ENCODE measurements around the gene SLC6A11.

Gene SLC6A11

DNA sequence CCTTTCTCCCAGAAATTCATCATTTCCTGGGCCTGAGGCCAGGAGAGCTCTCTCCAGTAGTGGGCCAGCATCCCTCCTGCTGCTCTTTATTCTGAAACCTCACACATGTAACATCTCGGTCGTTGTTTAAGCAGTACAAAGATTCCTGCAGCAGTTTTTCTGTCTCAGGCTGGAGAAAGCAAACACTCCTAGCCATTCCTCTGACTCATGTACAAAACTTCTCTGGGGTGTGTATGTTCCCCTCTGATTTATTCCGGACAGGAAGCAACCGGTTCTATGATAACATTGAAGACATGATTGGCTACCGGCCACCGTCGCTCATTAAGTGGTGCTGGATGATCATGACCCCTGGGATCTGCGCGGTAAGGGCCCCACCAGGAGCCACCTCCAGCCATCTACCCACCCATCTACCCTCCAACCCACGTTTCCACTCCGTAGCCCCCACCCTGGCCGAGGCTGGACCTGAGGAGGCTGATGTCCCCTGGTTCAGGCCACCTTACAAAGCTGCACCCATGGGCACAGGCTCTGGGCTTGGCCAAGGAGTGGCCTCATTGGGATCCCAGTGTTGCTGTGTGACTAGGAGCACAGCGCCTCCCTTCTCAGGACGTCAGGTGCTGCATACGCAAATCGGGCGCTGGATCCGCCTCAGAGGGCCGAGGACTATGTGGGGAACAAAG lies 117.9 kb downstream of the SLC6A11 start:
- no peak for DNase-seq

GRCh38 chr3:10935028-10935427 lies 119.0 kb downstream of the SLC6A11 start:
- no peak for DNase-seq

GRCh38 chr3:10935846-10936631 lies 120.0 kb downstream of the SLC6A11 start:
- DNase-seq = no peak

GRCh38 chr3:10936686-10937085 lies 120.7 kb downstream of the SLC6A11 start:
- DNase-seq = no peak

GRCh38 chr3:10937141-10937825 lies 121.3 kb downstream of the SLC6A11 start:
- no peak for DNase-seq

DNA sequence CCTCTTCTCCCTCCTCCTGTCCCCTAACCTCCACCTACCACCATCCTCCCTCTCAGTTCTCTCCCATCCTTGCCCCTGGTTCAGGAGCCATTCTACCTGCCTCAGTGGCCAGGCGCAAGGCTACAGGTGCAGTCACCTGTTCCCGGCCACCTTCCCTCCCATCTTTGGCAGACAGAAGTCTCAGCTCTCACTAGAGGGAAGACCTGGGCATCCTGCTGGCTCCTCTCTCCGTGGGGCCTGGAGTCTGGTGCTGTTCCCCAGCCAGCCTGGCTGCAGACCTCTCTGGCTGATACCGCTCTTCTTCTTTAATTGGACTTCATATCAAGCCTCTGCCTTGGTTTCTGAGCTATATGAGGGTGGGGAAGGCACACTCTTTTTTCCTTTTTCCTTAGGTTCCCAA lies 123.5 kb downstream of the SLC6A11 start:
- DNase-seq = no peak

- DNase-seq = no peak
Measured at GRCh38 chr3:10940106-10940505, 124.1 kb downstream of the SLC6A11 start.

- DNase-seq = peak; percentile 24 to 51
Measured at GRCh38 chr3:10941972-10942371, 125.9 kb downstream of the SLC6A11 start.

DNA sequence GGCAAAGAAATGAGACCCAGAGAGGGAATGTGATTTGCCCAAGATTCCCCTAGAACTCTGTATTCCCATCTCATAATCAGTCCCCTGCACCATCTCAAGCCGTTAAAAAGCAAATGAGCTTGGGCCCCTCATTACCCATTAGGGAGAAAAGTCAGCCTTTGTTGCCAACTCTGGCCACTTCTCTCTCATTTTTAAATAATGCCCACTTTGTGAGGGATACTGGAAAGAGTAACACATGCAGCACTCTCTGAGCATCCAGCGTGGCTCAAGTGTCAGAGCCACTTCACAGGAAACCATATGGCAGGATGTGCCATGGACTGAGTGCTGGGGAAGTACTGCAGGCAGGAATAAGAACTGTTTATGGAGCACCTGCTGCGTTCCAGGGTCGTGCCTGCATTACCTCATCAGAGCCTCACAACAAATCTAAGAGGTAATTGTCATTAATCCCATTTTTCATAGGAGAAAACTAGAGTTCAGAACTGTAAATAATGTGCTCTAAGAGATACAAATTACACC lies 126.7 kb downstream of the SLC6A11 start:
- no peak for DNase-seq

DNA sequence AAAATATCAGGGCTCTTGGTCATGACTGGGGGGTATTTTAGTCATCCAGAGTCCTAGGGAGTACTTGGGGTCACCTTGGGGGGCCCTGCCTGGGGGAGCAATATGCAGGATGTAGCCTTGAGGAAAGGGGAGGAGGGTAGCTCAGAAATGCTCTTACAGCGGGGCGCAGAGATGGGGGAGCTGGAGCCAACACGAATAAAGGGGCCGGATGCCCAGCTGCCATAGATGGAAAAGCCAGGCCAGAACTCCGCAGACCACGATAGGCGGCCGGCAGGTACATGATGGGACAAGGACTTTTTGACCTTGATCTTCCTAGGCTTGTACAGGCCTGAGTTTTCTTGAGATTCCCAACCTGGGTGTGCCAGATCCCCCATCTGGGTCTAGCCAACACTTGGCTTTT lies 128.8 kb downstream of the SLC6A11 start:
- DNase-seq = no peak

DNA sequence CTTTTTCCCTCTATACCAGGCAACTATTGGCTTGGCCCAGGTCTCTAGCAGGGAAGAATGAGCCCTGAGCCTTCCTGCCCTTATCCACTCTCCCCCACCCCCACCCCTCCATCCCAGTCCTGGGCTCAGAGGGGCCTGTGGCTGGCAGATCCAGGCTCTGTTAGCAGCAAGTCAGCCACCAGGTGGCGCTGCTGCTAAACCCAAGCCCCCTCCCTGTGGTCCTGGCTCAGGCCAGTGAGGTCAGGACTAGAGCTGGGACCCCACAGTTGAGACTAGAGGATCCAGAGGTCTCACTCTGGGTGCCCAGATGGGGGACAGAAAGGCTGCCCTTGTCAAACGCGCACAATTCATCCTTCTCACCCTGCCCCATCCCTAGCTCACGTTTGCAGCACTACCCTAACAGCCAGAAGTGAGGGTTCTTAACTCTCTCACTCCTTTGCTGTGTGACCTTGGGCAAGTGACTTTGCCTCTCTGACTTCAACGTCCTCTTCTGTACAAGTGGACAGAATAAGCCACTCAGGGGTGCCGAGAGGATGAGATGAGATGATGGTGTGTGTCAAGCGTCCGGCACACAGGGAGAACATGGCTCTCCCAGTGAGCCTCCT lies 129.8 kb downstream of the SLC6A11 start:
- peak; percentile 56 to 69 for DNase-seq

GRCh38 chr3:10946526-10946925 lies 130.5 kb downstream of the SLC6A11 start:
- DNase-seq = no peak

GRCh38 chr3:10948326-10948725 lies 132.3 kb downstream of the SLC6A11 start:
- no peak for DNase-seq

DNA sequence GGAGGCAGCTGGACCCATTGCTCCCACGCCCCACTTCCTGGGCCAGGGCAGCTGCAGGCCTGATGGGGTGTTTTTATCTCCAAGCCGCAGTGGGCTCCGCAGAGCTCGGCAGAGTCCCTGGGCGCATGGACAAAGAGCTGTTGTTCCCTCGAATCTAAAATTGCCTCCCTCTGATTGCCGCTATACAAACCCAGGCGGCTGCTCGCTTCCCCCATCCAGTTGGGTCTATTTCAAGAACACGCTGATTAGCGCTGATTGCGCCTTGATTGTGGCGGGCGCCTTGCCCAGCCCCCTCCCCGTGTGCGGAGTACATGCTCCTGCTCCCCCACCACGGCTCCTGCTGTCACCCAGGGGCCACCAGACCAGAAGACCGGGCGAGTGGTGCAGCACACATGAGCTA lies 133.2 kb downstream of the SLC6A11 start:
- no peak for DNase-seq

DNA sequence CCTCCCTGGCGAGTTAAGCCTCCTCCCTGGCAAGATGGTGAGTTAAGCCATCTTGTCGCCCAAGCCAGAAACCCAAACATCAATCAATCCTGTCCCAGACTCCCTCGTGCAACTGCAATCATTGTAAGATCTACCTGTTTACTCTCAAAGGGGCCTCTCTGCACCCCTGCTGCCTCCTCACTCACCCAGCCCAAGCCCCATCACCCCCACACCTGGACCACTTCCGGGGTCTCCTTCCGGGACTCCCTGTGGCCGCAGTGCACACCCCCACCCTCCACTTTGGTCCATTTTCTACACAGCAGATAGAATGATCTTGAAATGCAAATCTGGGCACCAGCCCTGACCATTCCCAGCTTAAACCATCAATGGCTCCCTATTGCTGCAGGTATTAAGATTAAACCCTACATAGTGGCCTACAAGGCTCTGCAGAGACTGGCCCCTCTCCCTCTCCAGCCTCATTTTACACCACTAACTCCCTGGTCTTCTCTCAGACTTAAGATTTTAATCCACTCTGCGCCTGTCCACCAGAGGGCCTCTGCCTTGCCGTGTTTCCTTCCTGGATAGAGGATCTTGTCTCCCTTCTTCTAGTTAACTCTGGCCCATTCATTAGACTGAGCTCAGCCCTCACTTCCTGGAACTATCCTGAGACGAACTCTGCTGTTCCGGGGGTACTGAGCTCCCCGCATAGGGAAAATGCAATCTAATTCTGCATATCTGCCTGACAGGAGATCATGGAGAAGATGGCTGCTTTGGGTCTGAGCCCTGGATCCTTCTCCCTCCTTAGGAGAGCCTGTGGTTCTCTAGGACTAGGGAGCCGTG lies 134.7 kb downstream of the SLC6A11 start:
- no peak for DNase-seq

GRCh38 chr3:10951295-10951926 lies 135.4 kb downstream of the SLC6A11 start:
- no peak for DNase-seq

GRCh38 chr3:10952525-10952924 lies 136.5 kb downstream of the SLC6A11 start:
- DNase-seq = no peak

GRCh38 chr3:10954740-10955139 lies 138.7 kb downstream of the SLC6A11 start:
- DNase-seq = no peak

DNA sequence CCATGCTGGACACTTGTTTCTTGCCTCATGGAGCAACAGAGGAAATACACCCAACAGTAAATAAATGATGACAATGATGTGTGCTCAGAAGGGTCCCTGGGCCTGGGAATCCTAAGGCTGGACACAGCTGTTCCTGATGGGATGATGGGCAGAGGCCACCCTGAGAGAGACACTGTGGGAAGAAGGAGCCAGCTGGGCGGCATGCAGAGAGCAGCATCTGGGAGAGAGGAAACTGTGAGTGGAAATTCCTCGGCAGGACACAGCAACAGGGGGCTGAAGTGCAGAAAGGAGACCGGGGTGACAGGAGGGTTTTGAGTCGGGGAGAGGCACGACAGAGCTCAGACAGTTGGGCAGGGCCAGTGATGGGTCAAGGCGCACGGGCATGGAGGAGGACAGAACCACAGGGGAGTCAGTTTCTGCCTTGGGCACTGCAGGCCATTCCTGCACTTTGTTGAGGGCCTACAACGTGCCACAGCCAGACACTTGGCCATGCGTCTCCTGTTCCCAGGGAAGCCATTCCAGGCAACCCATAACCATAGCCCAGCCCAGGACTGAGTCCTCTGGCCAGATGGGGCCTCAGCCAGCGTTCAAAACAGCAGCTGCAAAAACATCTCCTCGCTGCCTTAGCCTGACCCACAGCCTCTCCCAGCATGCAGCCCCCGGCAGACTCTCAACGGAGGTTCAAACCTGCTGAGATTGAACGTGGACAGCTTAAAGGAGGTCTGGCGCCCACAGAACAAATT lies 139.9 kb downstream of the SLC6A11 start:
- DNase-seq = no peak

DNA sequence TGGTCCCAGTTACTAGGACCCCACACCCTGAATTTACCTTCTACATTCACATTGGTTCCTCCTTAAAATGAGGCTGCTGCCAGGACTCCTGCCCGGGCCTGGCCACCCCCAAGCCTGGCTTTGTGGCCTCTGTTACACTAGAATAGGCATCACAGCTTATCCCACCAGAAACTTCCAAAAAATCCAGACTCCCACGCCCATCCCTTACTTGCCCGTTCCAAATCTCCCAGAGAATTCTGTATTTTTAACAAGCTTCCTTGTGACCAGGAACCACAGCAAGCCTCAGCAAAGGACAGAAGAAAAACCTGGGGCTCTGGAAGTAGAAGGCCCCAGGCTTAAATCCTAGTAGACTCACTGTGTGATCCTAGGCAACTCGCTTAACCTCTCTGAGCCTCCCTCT lies 140.5 kb downstream of the SLC6A11 start:
- DNase-seq = no peak

DNA sequence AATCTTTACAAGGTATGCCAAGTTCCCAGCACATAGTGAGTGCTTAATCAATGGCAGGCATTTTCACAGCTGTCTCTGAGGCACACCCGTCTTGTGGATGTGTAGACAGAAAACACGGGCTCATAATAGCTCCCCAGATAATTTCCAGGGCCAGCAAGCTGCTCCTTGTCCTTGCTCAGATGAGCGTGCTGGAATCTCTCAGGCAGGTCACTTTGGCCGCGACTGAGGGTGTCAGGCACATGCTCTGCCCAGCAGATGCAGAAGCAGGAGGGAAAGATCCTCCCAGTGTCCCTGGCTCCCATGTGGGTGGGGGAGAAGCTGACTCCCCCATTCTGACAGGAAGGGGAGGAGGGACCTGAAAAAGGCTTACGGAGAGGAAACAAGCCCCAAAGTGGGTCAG lies 141.0 kb downstream of the SLC6A11 start:
- no peak for DNase-seq
